ENCODE measurements around the gene KARS1.

The KARS1 gene

GRCh38 chr16:75584108-75584507, 63.4 kb downstream of the KARS1 start:
- no peak for TF ChIP-seq CTCF (IDR thresholded peaks at IDR 0.05; ENCODE audit: borderline replicate concordance, insufficient read depth, low read depth, low read length)
- H3K4me3 ChIP-seq (ENCODE audit: low read depth, low read length): no peak overlapping the region

- no peak for TF ChIP-seq CTCF (IDR thresholded peaks at IDR 0.05; ENCODE audit: borderline replicate concordance, insufficient read depth, low read depth, low read length)
- H3K4me3 ChIP-seq (ENCODE audit: low read depth, low read length): no peak overlapping the region
Observed at GRCh38 chr16:75579281-75579834, 68.1 kb downstream of the KARS1 start.

- no peak overlapping the region for H3K4me3 ChIP-seq (ENCODE audit: low read depth, low read length)
- no peak for TF ChIP-seq CTCF (IDR thresholded peaks at IDR 0.05; ENCODE audit: borderline replicate concordance, insufficient read depth, low read depth, low read length)
Observed at GRCh38 chr16:75578725-75579124, 68.7 kb downstream of the KARS1 start.

DNA sequence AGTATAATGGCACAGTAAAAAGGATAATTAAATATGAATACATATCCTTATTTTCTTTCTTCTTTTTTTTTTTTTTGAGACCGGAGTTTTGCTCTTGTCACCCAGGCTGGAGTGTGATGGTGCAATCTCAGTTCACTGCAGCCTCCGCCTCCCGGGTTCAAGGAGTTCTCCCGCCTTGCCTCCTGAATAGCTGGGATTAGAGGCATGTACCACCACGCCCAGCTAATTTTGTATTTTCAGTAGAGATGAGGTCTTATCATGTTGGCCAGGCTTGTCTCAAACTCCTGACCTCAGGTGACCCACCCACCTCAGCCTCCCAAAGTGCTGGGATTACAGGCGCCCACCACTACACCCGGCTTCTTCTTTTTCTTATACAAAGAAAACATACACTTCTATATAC, 69.3 kb downstream of the KARS1 start:
- H3K4me3 ChIP-seq (ENCODE audit: low read depth, low read length): no peak overlapping the region
- TF ChIP-seq CTCF (IDR thresholded peaks at IDR 0.05; ENCODE audit: borderline replicate concordance, insufficient read depth, low read depth, low read length): no peak
